Vagina (tissue), 2 donors: Measurements from ENCODE around the gene MYO1D.

ENCODE experiments used
- CTCF ChIP-seq, 3 experiments: fragments of 450-650 bp in 2 of 3; fragments of 200-600 bp in 1 of 3; sonication (generic) in 1 of 3; IDR thresholded peaks; one replicate each; pipeline ENCODE4 v1.5.1; 2017 to 2019; ENCODE audit warnings: antibody characterized with exemption in 3 of 3, mild to moderate bottlenecking in 2 of 3, moderate library complexity in 2 of 3
- POLR2AphosphoS5 ChIP-seq, 2 donors: sonication (generic); formaldehyde crosslinking; IDR thresholded peaks; one replicate each; pipeline ENCODE4 v1.9.0; 2017; ENCODE audit warnings: antibody characterized with exemption in 2 of 2, mild to moderate bottlenecking in 2 of 2, low read depth in 1 of 2; ENCODE audit not compliant: insufficient read depth in 1 of 2

- TF ChIP-seq CTCF (IDR thresholded peaks at IDR 0.05) (no peak), POLR2AphosphoS5 (IDR thresholded peaks at IDR 0.05; ENCODE audit: insufficient read depth in 1 of 2, low read depth in 1 of 2) (no peak)
These were observed 430.0 kb downstream of the MYO1D start for GRCh38 chr17:32446949-32447348.
